Measurements from ENCODE around the gene EXOSC2.
"Not testable (repeated sequence)": the region's sequence is repeated elsewhere in the genome, so short reads cannot be mapped to it uniquely, and the experiment has no call there.

Gene EXOSC2

GRCh38 chr9:130682421-130683121, 11.0 kb upstream of the EXOSC2 start:
- H3K9me3 ChIP-seq (ENCODE audit: control insufficient read depth, insufficient read depth, low read length): 0 out of 2 replicates have a peak, but pooled peaks cover 1% of the 10 kb centered on the region
- H3K4me1 ChIP-seq (ENCODE audit: control insufficient read depth, insufficient read depth, low read length): peaks cover 3% of the 10 kb centered on the region
- peaks cover 14% of the 10 kb centered on the region; the same call in 1 of the 2 replicates for H3K27me3 ChIP-seq (ENCODE audit: control insufficient read depth, insufficient read depth, low read length)
- no peak overlapping the region for H3K27ac ChIP-seq (ENCODE audit: low read length)
- no peaks in the 10 kb centered on the region for H3K36me3 ChIP-seq (ENCODE audit: control insufficient read depth, insufficient read depth, low read length)
- WGBS (ENCODE audit: insufficient coverage, insufficient read length): no CpG with 5 or more reads among the region's 22 CpGs
- H3K4me3 ChIP-seq (ENCODE audit: low read length): peak overlapping the region; percentile 52; the same call in 1 of the 2 replicates
- no peak for DNase-seq (ENCODE audit: low read depth, low spot score)

DNA sequence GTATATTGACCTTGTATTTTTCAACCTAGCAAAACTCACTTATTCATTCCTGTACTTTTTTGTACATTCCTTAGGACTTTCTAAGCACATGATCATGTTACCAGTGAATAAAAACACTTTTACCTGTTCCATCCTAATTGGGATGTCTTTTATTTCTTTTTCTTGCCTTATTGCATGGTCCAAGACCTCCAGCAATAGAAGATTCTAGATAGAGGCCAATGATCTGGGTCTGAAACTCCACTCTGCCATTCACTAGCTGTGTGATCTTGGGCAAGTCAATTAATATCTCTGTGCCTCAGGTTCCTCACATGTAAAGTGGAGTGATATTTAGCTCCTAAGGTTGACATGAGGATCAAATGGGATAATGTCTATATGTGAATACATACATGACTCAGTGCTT, 8.5 kb upstream of the EXOSC2 start:
- DNase-seq (ENCODE audit: low read depth, low spot score): no peak
- Histone ChIP-seq H3K4me3 (ENCODE audit: low read length) (no peak overlapping the region), H3K27ac (ENCODE audit: low read length) (no peak overlapping the region)

GRCh38 chr9:130685945-130686344, 7.6 kb upstream of the EXOSC2 start:
- WGBS (ENCODE audit: insufficient coverage, insufficient read length): no CpG with 5 or more reads among the region's 11 CpGs
- H3K36me3 ChIP-seq (ENCODE audit: control insufficient read depth, insufficient read depth, low read length); H3K27ac ChIP-seq (ENCODE audit: low read length); DNase-seq (ENCODE audit: low read depth, low spot score); H3K4me3 ChIP-seq (ENCODE audit: low read length); H3K27me3 ChIP-seq (ENCODE audit: control insufficient read depth, insufficient read depth, low read length); H3K4me1 ChIP-seq (ENCODE audit: control insufficient read depth, insufficient read depth, low read length); H3K9me3 ChIP-seq (ENCODE audit: control insufficient read depth, insufficient read depth, low read length): not testable (repeated sequence)

More for the DNA sequence above, 8.5 kb upstream of the EXOSC2 start:
- Histone ChIP-seq H3K27me3 (ENCODE audit: control insufficient read depth, insufficient read depth, low read length) (peaks cover 13% of the 10 kb centered on the region; the same call in 1 of the 2 replicates), H3K36me3 (ENCODE audit: control insufficient read depth, insufficient read depth, low read length) (no peaks in the 10 kb centered on the region), H3K4me1 (ENCODE audit: control insufficient read depth, insufficient read depth, low read length) (peaks cover 3% of the 10 kb centered on the region), H3K9me3 (ENCODE audit: control insufficient read depth, insufficient read depth, low read length) (0 out of 2 replicates have a peak, but pooled peaks cover 1% of the 10 kb centered on the region)

DNA sequence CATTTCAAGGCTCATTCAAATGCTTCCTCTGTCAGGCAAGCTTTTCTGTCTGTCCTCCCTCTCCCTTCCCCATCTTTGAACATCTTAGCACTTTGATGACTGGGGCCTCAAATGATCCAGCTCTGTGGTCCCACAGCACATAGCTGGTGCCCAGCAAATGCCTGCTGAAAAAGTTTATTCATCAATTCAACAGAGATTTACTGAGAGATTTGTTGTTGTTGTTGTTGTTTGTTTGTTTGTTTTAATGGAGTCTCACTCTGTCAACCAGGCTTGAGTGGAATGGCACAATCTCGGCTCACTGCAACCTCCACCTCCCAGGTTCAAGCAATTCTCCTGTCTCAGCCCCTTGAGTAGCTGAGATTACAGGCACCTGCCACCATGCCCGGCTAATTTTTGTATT, 6.0 kb upstream of the EXOSC2 start:
- Histone ChIP-seq H3K9me3 (ENCODE audit: control insufficient read depth, insufficient read depth, low read length) (0 out of 2 replicates have a peak, but pooled peaks cover 1% of the 10 kb centered on the region), H3K27me3 (ENCODE audit: control insufficient read depth, insufficient read depth, low read length) (no peaks in the 10 kb centered on the region), H3K27ac (ENCODE audit: low read length) (no peak overlapping the region), H3K4me1 (ENCODE audit: control insufficient read depth, insufficient read depth, low read length) (peaks cover 4% of the 10 kb centered on the region; the same call in 1 of the 2 replicates), H3K36me3 (ENCODE audit: control insufficient read depth, insufficient read depth, low read length) (no peaks in the 10 kb centered on the region), H3K4me3 (ENCODE audit: low read length) (no peak overlapping the region)
- no peak for DNase-seq (ENCODE audit: low read depth, low spot score)
- WGBS (ENCODE audit: insufficient coverage, insufficient read length): no CpG with 5 or more reads among the region's 2 CpGs

DNA sequence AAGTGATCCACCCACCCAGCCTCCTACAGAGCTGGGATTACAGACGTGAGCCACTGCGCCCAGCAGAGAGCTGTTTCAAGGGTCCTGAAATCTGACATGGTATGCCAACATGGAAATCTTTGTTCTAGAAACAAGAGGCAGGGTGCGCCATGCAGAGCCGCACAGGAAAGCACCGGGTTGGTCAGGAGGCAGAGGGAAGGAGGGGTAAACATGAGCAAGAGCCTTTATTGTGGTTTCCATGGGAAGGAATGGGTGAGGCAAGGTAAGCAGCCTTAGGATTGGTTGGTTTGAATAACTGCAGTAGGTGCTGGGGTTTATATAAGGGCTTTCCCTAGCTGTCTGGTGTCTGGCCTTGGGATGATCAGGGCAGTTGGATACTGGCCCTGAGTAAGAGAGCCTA, 5.5 kb upstream of the EXOSC2 start:
- no peak for DNase-seq (ENCODE audit: low read depth, low spot score)
- Histone ChIP-seq H3K9me3 (ENCODE audit: control insufficient read depth, insufficient read depth, low read length) (0 out of 2 replicates have a peak, but pooled peaks cover 1% of the 10 kb centered on the region), H3K27ac (ENCODE audit: low read length) (no peak overlapping the region), H3K36me3 (ENCODE audit: control insufficient read depth, insufficient read depth, low read length) (no peaks in the 10 kb centered on the region), H3K4me1 (ENCODE audit: control insufficient read depth, insufficient read depth, low read length) (peaks cover 4% of the 10 kb centered on the region; the same call in 1 of the 2 replicates), H3K4me3 (ENCODE audit: low read length) (no peak overlapping the region), H3K27me3 (ENCODE audit: control insufficient read depth, insufficient read depth, low read length) (no peaks in the 10 kb centered on the region)
- WGBS (ENCODE audit: insufficient coverage, insufficient read length): no CpG with 5 or more reads among the region's 5 CpGs

DNA sequence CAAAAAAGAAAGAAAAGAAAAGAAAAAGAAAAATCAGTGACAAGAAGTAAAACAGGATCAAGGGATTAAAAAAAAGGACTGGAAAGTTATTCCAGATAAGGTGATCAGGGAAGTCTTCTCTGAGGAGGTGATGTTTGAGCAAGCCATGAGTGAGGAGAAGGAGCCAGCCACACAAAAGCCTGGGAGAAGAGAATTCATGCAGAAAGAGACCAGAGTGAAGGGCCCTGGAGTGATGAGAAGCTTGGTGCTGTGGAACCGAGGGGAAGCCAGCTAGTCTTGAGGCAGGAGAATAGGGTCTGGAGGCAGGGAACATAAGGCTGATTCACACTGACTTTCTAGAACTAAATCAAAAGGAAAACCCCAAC, 4.0 kb upstream of the EXOSC2 start:
- WGBS (ENCODE audit: insufficient coverage, insufficient read length): no CpG with 5 or more reads among the region's 1 CpG
- Histone ChIP-seq H3K36me3 (ENCODE audit: control insufficient read depth, insufficient read depth, low read length) (no peaks in the 10 kb centered on the region), H3K4me1 (ENCODE audit: control insufficient read depth, insufficient read depth, low read length) (peaks cover 4% of the 10 kb centered on the region; the same call in 1 of the 2 replicates), H3K9me3 (ENCODE audit: control insufficient read depth, insufficient read depth, low read length) (no peaks in the 10 kb centered on the region), H3K27me3 (ENCODE audit: control insufficient read depth, insufficient read depth, low read length) (no peaks in the 10 kb centered on the region), H3K27ac (ENCODE audit: low read length) (no peak overlapping the region), H3K4me3 (ENCODE audit: low read length) (no peak overlapping the region)
- no peak for DNase-seq (ENCODE audit: low read depth, low spot score)

DNA sequence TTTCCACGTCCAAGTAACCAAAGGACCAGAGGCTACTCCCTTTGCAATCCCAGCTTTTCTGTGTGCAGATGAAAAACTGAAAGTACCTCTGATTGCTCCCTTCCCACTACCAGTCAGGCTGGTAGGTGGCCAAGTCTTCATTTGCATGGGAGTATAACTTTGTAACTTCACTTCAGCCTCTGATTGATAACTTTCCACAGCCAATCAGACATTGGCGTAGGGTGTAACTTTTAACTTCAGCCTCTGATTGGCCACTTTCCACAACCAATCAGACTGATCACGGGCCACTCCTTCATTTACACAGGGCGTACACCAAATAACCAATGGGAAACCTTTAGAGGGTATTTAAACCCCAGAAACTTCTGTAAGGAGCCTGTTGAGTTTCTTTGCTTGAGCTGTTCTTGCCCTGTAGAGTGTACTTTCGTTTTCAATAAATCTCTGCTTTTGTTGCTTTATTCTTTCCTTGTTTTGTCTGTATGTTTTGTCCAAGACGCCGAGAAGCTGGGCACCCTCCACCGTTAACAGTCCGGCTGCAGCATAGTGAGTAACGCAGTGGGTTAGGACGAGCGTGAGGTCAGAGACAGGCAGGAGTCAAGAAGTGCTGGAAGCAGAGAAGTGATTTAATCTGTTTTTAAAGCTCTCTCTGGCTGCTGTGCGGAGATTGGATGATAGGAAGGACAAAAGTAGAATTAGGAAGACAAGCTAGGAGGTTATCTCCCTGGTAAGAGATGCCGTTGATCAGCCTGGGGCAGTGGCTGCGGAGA, 3.5 kb upstream of the EXOSC2 start:
- H3K4me1 ChIP-seq (ENCODE audit: control insufficient read depth, insufficient read depth, low read length): peaks cover 4% of the 10 kb centered on the region; the same call in 1 of the 2 replicates
- H3K27me3 ChIP-seq (ENCODE audit: control insufficient read depth, insufficient read depth, low read length): no peaks in the 10 kb centered on the region
- DNase-seq (ENCODE audit: low read depth, low spot score): peak; percentile 91
- no peak overlapping the region for H3K27ac ChIP-seq (ENCODE audit: low read length)
- H3K4me3 ChIP-seq (ENCODE audit: low read length): no peak overlapping the region
- WGBS (ENCODE audit: insufficient coverage, insufficient read length): no CpG with 5 or more reads among the region's 15 CpGs
- no peaks in the 10 kb centered on the region for H3K36me3 ChIP-seq (ENCODE audit: control insufficient read depth, insufficient read depth, low read length)
- H3K9me3 ChIP-seq (ENCODE audit: control insufficient read depth, insufficient read depth, low read length): no peaks in the 10 kb centered on the region

DNA sequence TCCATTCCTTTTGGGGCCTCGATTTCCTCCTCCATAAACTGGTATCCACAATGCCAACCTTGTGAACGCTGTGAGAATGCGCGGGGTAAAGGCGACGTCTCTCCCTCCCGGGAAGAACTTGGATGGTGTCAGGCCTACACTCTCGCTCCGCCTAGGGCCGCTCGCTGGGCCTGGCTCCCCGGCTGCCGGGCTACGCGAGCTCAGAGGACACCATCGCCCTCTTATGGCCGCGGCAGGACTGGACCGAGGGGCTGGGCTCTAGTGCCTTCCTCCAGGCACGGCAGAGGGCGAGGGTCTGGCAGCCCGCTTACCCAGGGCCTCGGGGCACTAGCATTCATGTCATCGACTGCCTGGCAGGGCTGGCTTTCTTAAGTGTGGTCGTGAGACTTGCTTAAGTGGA, 1.3 kb upstream of the EXOSC2 start:
- peak; percentile 70 for DNase-seq (ENCODE audit: low read depth, low spot score)
- no peaks in the 10 kb centered on the region for H3K27me3 ChIP-seq (ENCODE audit: control insufficient read depth, insufficient read depth, low read length)
- H3K4me1 ChIP-seq (ENCODE audit: control insufficient read depth, insufficient read depth, low read length): peaks cover 4% of the 10 kb centered on the region; the same call in 1 of the 2 replicates
- no peaks in the 10 kb centered on the region for H3K9me3 ChIP-seq (ENCODE audit: control insufficient read depth, insufficient read depth, low read length)
- H3K4me3 ChIP-seq (ENCODE audit: low read length): peak overlapping the region; percentile 26; the same call in 1 of the 2 replicates
- WGBS (ENCODE audit: insufficient coverage, insufficient read length): no CpG with 5 or more reads among the region's 25 CpGs
- no peak overlapping the region for H3K27ac ChIP-seq (ENCODE audit: low read length)
- H3K36me3 ChIP-seq (ENCODE audit: control insufficient read depth, insufficient read depth, low read length): peaks cover 10% of the 10 kb centered on the region; the same call in 1 of the 2 replicates

DNA sequence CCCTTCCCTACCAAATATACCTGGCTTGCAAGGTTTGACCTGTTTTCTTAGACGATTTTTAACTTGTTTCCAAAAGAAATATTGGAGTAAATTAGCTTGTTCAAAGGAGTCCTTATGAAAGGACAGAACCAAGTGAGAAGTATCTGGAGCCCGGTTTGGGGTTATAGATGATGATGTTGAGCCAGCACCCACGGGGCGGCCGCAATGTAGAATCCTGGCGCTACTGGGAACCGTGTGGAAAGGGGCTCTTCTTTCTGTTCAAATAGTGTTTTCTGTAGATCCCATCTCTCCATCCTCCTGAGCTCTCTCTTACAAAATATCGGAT, 517 bp upstream of the EXOSC2 start:
- H3K27ac ChIP-seq (ENCODE audit: low read length): no peak overlapping the region
- no peak for DNase-seq (ENCODE audit: low read depth, low spot score)
- H3K27me3 ChIP-seq (ENCODE audit: control insufficient read depth, insufficient read depth, low read length): no peaks in the 10 kb centered on the region
- peak overlapping the region; percentile 63; the same call in 1 of the 2 replicates for H3K4me3 ChIP-seq (ENCODE audit: low read length)
- no CpG with 5 or more reads among the region's 8 CpGs for WGBS (ENCODE audit: insufficient coverage, insufficient read length)
- H3K36me3 ChIP-seq (ENCODE audit: control insufficient read depth, insufficient read depth, low read length): peaks cover 14% of the 10 kb centered on the region; the same call in 1 of the 2 replicates
- no peaks in the 10 kb centered on the region for H3K9me3 ChIP-seq (ENCODE audit: control insufficient read depth, insufficient read depth, low read length)
- peaks cover 4% of the 10 kb centered on the region; the same call in 1 of the 2 replicates for H3K4me1 ChIP-seq (ENCODE audit: control insufficient read depth, insufficient read depth, low read length)

DNA sequence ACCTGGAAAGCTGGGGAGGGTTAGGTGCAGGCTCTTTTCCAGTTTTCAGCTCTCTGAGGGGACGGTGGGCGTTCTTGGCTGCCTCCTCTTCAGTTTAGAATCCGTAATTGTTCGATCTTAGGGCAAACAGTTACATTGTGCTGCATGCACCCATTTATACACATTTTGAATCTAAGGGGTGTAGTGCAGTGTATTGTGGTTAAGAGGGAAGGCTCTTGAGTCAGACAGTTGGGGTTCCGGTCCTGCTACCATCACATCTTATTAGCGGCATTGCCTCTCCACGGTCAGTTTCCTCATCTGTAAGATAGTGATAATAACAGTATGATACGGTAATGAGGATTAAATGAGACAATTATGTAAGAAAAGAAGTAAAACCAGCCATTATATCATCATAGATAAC, 625 bp downstream of the EXOSC2 start:
- H3K27ac ChIP-seq (ENCODE audit: low read length): no peak overlapping the region
- no peaks in the 10 kb centered on the region for H3K9me3 ChIP-seq (ENCODE audit: control insufficient read depth, insufficient read depth, low read length)
- H3K27me3 ChIP-seq (ENCODE audit: control insufficient read depth, insufficient read depth, low read length): no peaks in the 10 kb centered on the region
- DNase-seq (ENCODE audit: low read depth, low spot score): no peak
- peak overlapping the region; percentile 63 for H3K4me3 ChIP-seq (ENCODE audit: low read length)
- peaks cover 4% of the 10 kb centered on the region; the same call in 1 of the 2 replicates for H3K4me1 ChIP-seq (ENCODE audit: control insufficient read depth, insufficient read depth, low read length)
- H3K36me3 ChIP-seq (ENCODE audit: control insufficient read depth, insufficient read depth, low read length): peaks cover 23% of the 10 kb centered on the region; the same call in 1 of the 2 replicates
- WGBS (ENCODE audit: insufficient coverage, insufficient read length): no CpG with 5 or more reads among the region's 8 CpGs
